HL-60 (cell line): Measurements from ENCODE around the gene GTF3C1.

Experiments
- POLR2AphosphoS5 ChIP-seq: IDR thresholded peaks from 2 replicates; pipeline ENCODE4 v1.6.1; 2012; ENCODE audit warnings: low read depth
- TF ChIP-seq, protein P1 (sequence below): IDR thresholded peaks from one replicate; pipeline ENCODE4 v1.5.1; 2011; ENCODE audit warnings: low read length, control low read depth, inconsistent platforms; ENCODE audit not compliant: insufficient read depth

DNA sequence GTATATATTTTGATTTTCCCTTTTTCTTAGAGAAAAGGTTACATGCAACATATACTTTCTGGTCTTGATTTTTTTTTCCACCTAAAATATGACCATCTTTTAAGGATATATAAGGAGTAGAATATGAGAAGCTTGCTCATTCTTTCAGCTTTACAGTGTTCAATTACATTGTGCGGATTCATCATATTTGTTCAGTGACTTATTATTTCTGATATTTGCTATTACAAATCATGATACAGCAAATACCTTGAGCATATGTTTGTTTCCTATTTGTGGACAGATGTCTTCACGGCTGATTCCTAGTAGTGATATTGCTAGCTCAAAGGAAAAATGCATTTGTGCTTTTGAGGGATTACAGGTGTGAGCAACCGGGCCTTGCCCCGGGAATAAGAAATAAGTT, 18.4 kb upstream of the GTF3C1 start:
- TF ChIP-seq, protein P1, sequence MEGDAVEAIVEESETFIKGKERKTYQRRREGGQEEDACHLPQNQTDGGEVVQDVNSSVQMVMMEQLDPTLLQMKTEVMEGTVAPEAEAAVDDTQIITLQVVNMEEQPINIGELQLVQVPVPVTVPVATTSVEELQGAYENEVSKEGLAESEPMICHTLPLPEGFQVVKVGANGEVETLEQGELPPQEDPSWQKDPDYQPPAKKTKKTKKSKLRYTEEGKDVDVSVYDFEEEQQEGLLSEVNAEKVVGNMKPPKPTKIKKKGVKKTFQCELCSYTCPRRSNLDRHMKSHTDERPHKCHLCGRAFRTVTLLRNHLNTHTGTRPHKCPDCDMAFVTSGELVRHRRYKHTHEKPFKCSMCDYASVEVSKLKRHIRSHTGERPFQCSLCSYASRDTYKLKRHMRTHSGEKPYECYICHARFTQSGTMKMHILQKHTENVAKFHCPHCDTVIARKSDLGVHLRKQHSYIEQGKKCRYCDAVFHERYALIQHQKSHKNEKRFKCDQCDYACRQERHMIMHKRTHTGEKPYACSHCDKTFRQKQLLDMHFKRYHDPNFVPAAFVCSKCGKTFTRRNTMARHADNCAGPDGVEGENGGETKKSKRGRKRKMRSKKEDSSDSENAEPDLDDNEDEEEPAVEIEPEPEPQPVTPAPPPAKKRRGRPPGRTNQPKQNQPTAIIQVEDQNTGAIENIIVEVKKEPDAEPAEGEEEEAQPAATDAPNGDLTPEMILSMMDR: no peak
- no peak for TF ChIP-seq POLR2AphosphoS5
